ENCODE results near the gene FAM135A. TPM values are rescaled to one million over a fixed set of nuclear protein-coding genes. Genes with fewer than 3 reads are reported as not detected.

Gene FAM135A
- total RNA-seq, 1 donor from 2014 or later, result 33.4 TPM

- peaks cover 4% of the 10 kb centered on the region for H3K4me1 Mint-ChIP-seq (ENCODE audit: unreplicated experiment)
- no peak for DNase-seq (ENCODE audit: extremely low spot score, unreplicated experiment)
- no peaks in the 10 kb centered on the region for H3K9me3 Mint-ChIP-seq
- no peaks in the 10 kb centered on the region for H3K36me3 Mint-ChIP-seq
- no peak overlapping the region for H3K27ac Mint-ChIP-seq
- TF ChIP-seq CTCF (conservative IDR thresholded peaks at IDR 0.05), result no peak
- H3K27me3 Mint-ChIP-seq, result peaks cover 9% of the 10 kb centered on the region
- no peak overlapping the region for H3K4me3 Mint-ChIP-seq
These were observed 18.0 kb upstream of the FAM135A start for GRCh38 chr6:70395301-70395672.

GRCh38 chr6:70396163-70396562 lies 17.1 kb upstream of the FAM135A start:
- DNase-seq (ENCODE audit: extremely low spot score, unreplicated experiment), result no peak
- Mint-ChIP-seq H3K9me3 (no peaks in the 10 kb centered on the region), H3K4me3 (no peak overlapping the region), H3K27me3 (peaks cover 6% of the 10 kb centered on the region), H3K27ac (no peak overlapping the region), H3K36me3 (no peaks in the 10 kb centered on the region), H3K4me1 (ENCODE audit: unreplicated experiment) (peaks cover 4% of the 10 kb centered on the region)
- TF ChIP-seq CTCF (conservative IDR thresholded peaks at IDR 0.05), result no peak

- no peak overlapping the region for H3K4me3 Mint-ChIP-seq
- H3K27ac Mint-ChIP-seq, result no peak overlapping the region
- no peaks in the 10 kb centered on the region for H3K9me3 Mint-ChIP-seq
- peaks cover 4% of the 10 kb centered on the region for H3K27me3 Mint-ChIP-seq
- no peak for DNase-seq (ENCODE audit: extremely low spot score, unreplicated experiment)
- H3K4me1 Mint-ChIP-seq (ENCODE audit: unreplicated experiment), result peaks cover 4% of the 10 kb centered on the region
- H3K36me3 Mint-ChIP-seq, result no peaks in the 10 kb centered on the region
- TF ChIP-seq CTCF (conservative IDR thresholded peaks at IDR 0.05), result no peak
These were observed 16.2 kb upstream of the FAM135A start for GRCh38 chr6:70396796-70397729.

- Mint-ChIP-seq H3K36me3 (no peaks in the 10 kb centered on the region), H3K4me3 (peak overlapping the region; percentile 30), H3K4me1 (ENCODE audit: unreplicated experiment) (peaks cover 4% of the 10 kb centered on the region), H3K27ac (peak overlapping the region; percentile 90), H3K27me3 (peaks cover 14% of the 10 kb centered on the region), H3K9me3 (no peaks in the 10 kb centered on the region)
- no peak for DNase-seq (ENCODE audit: extremely low spot score, unreplicated experiment)
- TF ChIP-seq CTCF (conservative IDR thresholded peaks at IDR 0.05), result no peak
These were observed 14.3 kb upstream of the FAM135A start for GRCh38 chr6:70398783-70399728.

GRCh38 chr6:70404658-70405057 lies 8.7 kb upstream of the FAM135A start:
- DNase-seq (ENCODE audit: extremely low spot score, unreplicated experiment), result no peak
- Mint-ChIP-seq H3K27me3 (peaks cover 37% of the 10 kb centered on the region), H3K27ac (no peak overlapping the region), H3K4me1 (ENCODE audit: unreplicated experiment) (no peaks in the 10 kb centered on the region), H3K9me3 (no peaks in the 10 kb centered on the region), H3K4me3 (no peak overlapping the region), H3K36me3 (no peaks in the 10 kb centered on the region)
- no peak for TF ChIP-seq CTCF (conservative IDR thresholded peaks at IDR 0.05)

Measured in type B pancreatic cell (in vitro differentiated cells).